Esophagus squamous epithelium (tissue), 5 donors: ENCODE results near the gene IGFBP4. TPM values are rescaled to one million over a fixed set of nuclear protein-coding genes. Genes with fewer than 3 reads are reported as not detected.

Experiments used
- DNase-seq: peaks from one replicate; lab custom pipeline; 2025; lab: John Stamatoyannopoulos, UW
- H3K27ac ChIP-seq, 4 donors: fragments of 200-600 bp; sonication (generic); one replicate each; pipeline ENCODE4 v1.5.1; 2016 to 2019; ENCODE audit warnings: mild to moderate bottlenecking in 1 of 4
- H3K27me3 ChIP-seq, 4 donors: fragments of 200-600 bp; sonication (generic); 1 replicate in 3 of 4; 2 replicates in 1 of 4; pipeline versions ENCODE4 v1.5.1 to v1.6.0; 2017 to 2021; ENCODE audit warnings: antibody characterized with exemption in 1 of 4
- H3K36me3 ChIP-seq, 3 donors: fragments of 200-600 bp; sonication (generic); one replicate each; pipeline ENCODE4 v1.5.1; 2016 to 2019
- H3K4me1 ChIP-seq, 3 donors: fragments of 200-600 bp; sonication (generic); one replicate each; pipeline ENCODE4 v1.5.1; 2017 to 2019
- H3K4me3 ChIP-seq, 4 donors: fragments of 200-600 bp; sonication (generic); 1 replicate in 3 of 4; 2 replicates in 1 of 4; pipeline ENCODE4 v1.5.1; 2016 to 2019; ENCODE audit warnings: mild to moderate bottlenecking in 2 of 4, moderate library complexity in 1 of 4
- H3K9me3 ChIP-seq, 3 donors: fragments of 200-600 bp; sonication (generic); one replicate each; pipeline ENCODE4 v1.5.1; 2016 to 2019
- CTCF ChIP-seq, 6 experiments: fragments of 450-650 bp in 4 of 6; fragments of 200-600 bp in 2 of 6; sonication (generic) in 2 of 6; IDR thresholded peaks; one replicate each; pipeline ENCODE4 v1.5.1; 2016 to 2019; ENCODE audit warnings: antibody characterized with exemption in 6 of 6, mild to moderate bottlenecking in 4 of 6, moderate library complexity in 4 of 6
- POLR2A ChIP-seq, 4 donors: fragments of 450-650 bp; IDR thresholded peaks; one replicate each; pipeline ENCODE4 v1.6.1; 2017; ENCODE audit warnings: antibody characterized with exemption in 4 of 4, mild to moderate bottlenecking in 4 of 4, moderate library complexity in 3 of 4
- WGBS, 2 donors: methylation state at CpG; one replicate each; pipeline ENCODE4 v1.1.5; 2018; 5-methylcytosine and 5-hydroxymethylcytosine counted together
- intact Hi-C: fragments of 100-400 bp; cut with DNase I; formaldehyde crosslinking; loops from one replicate; pipeline ENCODE4 v1.15.0; 2022
- total RNA-seq, 4 donors: library from RNA; depleted of rRNA; stranded (reverse); fragments of >200 nt; gene quantifications; one replicate each; pipeline ENCODE4 v1.1.0, GENCODE V29; 2016
- donor health status: DM: yes; HTN: yes; CAD: no.

Gene IGFBP4
- total RNA-seq, 4 donors from 2014 or later, result 27.1 to 154 (median 73.0) TPM

GRCh38 chr17:40478486-40478885 is 35.2 kb downstream of the IGFBP4 start:
- H3K4me3 ChIP-seq, result no peak overlapping the region
- TF ChIP-seq POLR2A (IDR thresholded peaks at IDR 0.05) (no peak), CTCF (IDR thresholded peaks at IDR 0.05) (no peak)
- intact Hi-C loops, result no loop called here
- H3K27me3 ChIP-seq, result no peaks in the 10 kb centered on the region
- peaks cover 13 to 79% (median 29%) of the 10 kb centered on the region in 3 donors for H3K4me1 ChIP-seq
- H3K36me3 ChIP-seq, result peaks cover 0 to 64% (median 0%) of the 10 kb centered on the region in 3 donors
- DNase-seq, result no peak
- no peak overlapping the region for H3K27ac ChIP-seq
- H3K9me3 ChIP-seq, result no peaks in the 10 kb centered on the region
- 93 to 100% methylated on average over 4 of the region's 13 CpGs for WGBS, 2 donors

GRCh38 chr17:40479754-40480480 is 36.7 kb downstream of the IGFBP4 start:
- no peak for DNase-seq
- intact Hi-C loops, result no loop called here
- H3K27ac ChIP-seq, result peak overlapping the region; percentile 17 to 74 (median 45)
- no peaks in the 10 kb centered on the region for H3K27me3 ChIP-seq
- no peaks in the 10 kb centered on the region for H3K9me3 ChIP-seq
- H3K4me1 ChIP-seq, result peaks cover 13 to 79% (median 26%) of the 10 kb centered on the region in 3 donors
- no peak for TF ChIP-seq CTCF (IDR thresholded peaks at IDR 0.05)
- no peak for TF ChIP-seq POLR2A (IDR thresholded peaks at IDR 0.05)
- peaks cover 0 to 79% (median 0%) of the 10 kb centered on the region in 3 donors for H3K36me3 ChIP-seq
- WGBS, 2 donors, result 35 to 38% methylated on average over 2 of the region's 9 CpGs
- no peak overlapping the region for H3K4me3 ChIP-seq

- intact Hi-C loops, result no loop called here
Observed at GRCh38 chr17:40480501-40481003, 37.3 kb downstream of the IGFBP4 start.

GRCh38 chr17:40481106-40481505 is 37.9 kb downstream of the IGFBP4 start:
- no peaks in the 10 kb centered on the region for H3K27me3 ChIP-seq
- no peak for DNase-seq
- TF ChIP-seq POLR2A (IDR thresholded peaks at IDR 0.05) (no peak), CTCF (IDR thresholded peaks at IDR 0.05) (no peak)
- intact Hi-C loops, result no loop called here
- H3K4me1 ChIP-seq, result peaks cover 14 to 79% (median 28%) of the 10 kb centered on the region in 3 donors
- WGBS, 2 donors, result 64 to 73% methylated on average over 7 of the region's 7 CpGs
- H3K9me3 ChIP-seq, result no peaks in the 10 kb centered on the region
- no peak overlapping the region for H3K4me3 ChIP-seq
- peaks cover 0 to 89% (median 0%) of the 10 kb centered on the region in 3 donors for H3K36me3 ChIP-seq
- peak overlapping the region; percentile 17 to 74 (median 45) for H3K27ac ChIP-seq

More at GRCh38 chr17:40480501-40481003, 37.3 kb downstream of the IGFBP4 start:
- Histone ChIP-seq H3K27me3 (no peaks in the 10 kb centered on the region), H3K4me3 (no peak overlapping the region), H3K4me1 (peaks cover 13 to 79% (median 27%) of the 10 kb centered on the region in 3 donors), H3K36me3 (peaks cover 0 to 83% (median 0%) of the 10 kb centered on the region in 3 donors), H3K9me3 (no peaks in the 10 kb centered on the region), H3K27ac (peak overlapping the region; percentile 17 to 74 (median 45))
- TF ChIP-seq CTCF (IDR thresholded peaks at IDR 0.05) (no peak), POLR2A (IDR thresholded peaks at IDR 0.05) (no peak)
- DNase-seq, result no peak
- 10 to 22% methylated on average over 2 to 9 of the region's 12 CpGs for WGBS, 2 donors

- H3K4me1 ChIP-seq, result peaks cover 21 to 84% (median 44%) of the 10 kb centered on the region in 3 donors
- DNase-seq, result no peak
- peaks cover 0 to 91% (median 0%) of the 10 kb centered on the region in 3 donors for H3K36me3 ChIP-seq
- peak overlapping the region in 3 of 4 donors; percentile 35 to 92 (median 47) for H3K27ac ChIP-seq
- H3K4me3 ChIP-seq, result no peak overlapping the region
- intact Hi-C loops, result no loop called here
- no peaks in the 10 kb centered on the region for H3K9me3 ChIP-seq
- H3K27me3 ChIP-seq, result no peaks in the 10 kb centered on the region
- 52 to 64% methylated on average over 5 to 6 of the region's 6 CpGs for WGBS, 2 donors
- no peak for TF ChIP-seq POLR2A (IDR thresholded peaks at IDR 0.05)
- TF ChIP-seq CTCF (IDR thresholded peaks at IDR 0.05), result no peak
Observed at GRCh38 chr17:40482722-40483121, 39.5 kb downstream of the IGFBP4 start.
